CD4-positive, alpha-beta T cell treated with Interleukin-6 at 100 ng/mL for 8 hours (primary cell): ENCODE results near the gene PACS1.
A peak's percentile ranks its signal among the peaks of the same experiment; 100 is the strongest.
"Not testable (repeated sequence)": the region's sequence is repeated elsewhere in the genome, so short reads cannot be mapped to it uniquely, and the experiment has no call there.

Source experiments
- DNase-seq: peaks from one replicate; pipeline ENCODE4 v3.0.0-alpha.2; 2020; ENCODE audit warnings: mixed read lengths, low spot score

Gene PACS1

GRCh38 chr11:66275984-66276612 is 206.0 kb downstream of the PACS1 start:
- DNase-seq = no peak

DNA sequence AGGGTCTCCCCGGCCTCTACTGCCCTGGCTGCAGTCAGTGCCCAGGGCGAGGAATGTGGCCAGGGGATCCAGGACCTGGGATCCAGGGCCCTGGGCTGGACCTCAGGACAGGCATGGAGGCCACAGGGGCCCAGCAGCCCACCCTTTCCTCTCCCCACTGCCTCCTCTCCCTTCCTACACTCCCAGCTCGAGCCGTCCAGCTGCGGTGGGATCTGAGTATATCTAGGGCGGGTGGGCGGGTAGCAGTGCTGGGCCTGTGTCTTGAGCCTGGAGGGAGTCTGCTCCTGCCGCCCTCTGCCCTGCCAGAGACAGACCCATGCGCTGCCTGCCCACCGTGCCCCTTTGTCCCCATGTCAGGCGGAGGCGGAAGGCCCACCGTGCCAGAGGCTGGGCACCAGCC is 206.5 kb downstream of the PACS1 start:
- DNase-seq = not testable (repeated sequence)

- DNase-seq = not testable (repeated sequence)
Observed at GRCh38 chr11:66277064-66277463, 207.0 kb downstream of the PACS1 start.

- peak; percentile 40 for DNase-seq
Observed at GRCh38 chr11:66277471-66278362, 207.6 kb downstream of the PACS1 start, which contains the start of gene CNIH2. Gene CNIH2, plus strand, starts transcription at chr11:66278175. Its CDS starts 282 bp downstream, at chr11:66278457.

- no peak for DNase-seq
Observed at GRCh38 chr11:66278363-66279091, 208.5 kb downstream of the PACS1 start.

- DNase-seq = no peak
Observed at GRCh38 chr11:66279092-66279734, 209.1 kb downstream of the PACS1 start.

DNA sequence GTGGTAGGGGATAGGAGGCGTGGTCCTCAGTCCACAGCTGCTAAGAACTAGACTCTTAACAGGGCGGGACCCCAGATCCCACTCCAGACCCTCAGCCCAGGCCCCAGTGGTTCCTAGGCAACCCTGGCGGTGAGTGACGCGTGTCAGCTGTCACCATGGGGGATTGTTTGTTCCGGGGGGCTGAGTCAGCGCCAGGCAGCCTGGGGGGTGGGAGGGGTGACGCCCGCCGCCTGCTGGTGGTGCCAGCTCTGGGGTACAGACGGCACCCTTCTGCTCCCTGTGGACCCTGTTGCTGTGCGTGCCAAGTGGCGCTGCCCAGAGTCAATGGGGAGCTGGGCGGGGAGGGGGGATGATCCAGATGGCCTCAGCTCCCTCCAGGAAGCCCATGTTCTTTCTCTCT is 210.4 kb downstream of the PACS1 start:
- DNase-seq = no peak

DNA sequence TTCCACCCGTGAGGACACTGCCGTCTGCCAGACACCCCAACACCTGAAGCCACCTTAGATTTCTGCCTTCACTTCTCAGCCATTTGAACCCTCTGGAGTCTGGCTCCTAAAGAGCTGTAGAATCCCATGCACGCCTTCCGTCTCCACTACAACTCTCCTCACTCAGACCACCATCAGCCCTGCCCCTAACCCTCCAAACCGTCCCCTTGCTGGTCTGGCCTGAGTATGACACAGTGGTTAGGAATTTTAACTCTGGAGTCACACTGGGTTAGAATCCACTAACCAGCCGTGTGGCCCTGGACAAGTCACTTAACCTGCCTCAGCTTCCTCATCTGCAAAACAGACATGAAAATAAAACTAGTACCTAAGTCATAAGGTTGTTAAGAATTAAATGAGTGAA is 210.9 kb downstream of the PACS1 start:
- DNase-seq = no peak

DNA sequence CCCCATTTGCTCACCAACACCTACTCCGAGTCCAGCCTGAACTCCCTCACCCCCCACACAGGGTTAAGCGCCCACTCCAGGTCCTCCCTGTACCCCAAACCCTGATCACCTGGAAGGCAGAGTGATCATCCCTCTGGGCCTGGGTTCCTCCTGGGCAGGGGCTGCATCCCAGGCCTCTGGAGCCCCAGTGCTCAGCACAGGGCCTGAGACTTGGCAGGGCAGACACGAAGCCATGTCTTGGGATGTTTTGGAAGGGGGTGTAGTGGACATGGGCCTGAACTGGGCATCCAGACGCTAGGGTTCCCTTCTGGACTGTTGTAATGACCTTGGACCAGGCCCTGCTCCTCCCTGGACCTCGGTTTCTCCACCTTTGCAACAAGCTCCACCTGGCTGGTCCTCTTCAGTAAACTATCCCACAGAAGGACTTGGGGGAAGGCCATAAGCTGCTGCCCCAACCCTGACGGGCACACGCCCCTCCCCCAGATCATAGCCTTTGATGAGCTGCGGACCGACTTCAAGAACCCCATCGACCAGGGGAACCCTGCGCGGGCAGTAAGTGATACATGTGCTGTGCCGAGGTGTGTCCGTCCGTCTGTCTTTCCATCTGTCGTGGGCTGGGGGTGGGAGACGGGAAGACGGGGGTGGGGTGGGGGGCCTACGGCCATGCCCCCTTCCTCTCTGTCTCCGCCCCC is 211.8 kb downstream of the PACS1 start:
- DNase-seq = no peak

DNA sequence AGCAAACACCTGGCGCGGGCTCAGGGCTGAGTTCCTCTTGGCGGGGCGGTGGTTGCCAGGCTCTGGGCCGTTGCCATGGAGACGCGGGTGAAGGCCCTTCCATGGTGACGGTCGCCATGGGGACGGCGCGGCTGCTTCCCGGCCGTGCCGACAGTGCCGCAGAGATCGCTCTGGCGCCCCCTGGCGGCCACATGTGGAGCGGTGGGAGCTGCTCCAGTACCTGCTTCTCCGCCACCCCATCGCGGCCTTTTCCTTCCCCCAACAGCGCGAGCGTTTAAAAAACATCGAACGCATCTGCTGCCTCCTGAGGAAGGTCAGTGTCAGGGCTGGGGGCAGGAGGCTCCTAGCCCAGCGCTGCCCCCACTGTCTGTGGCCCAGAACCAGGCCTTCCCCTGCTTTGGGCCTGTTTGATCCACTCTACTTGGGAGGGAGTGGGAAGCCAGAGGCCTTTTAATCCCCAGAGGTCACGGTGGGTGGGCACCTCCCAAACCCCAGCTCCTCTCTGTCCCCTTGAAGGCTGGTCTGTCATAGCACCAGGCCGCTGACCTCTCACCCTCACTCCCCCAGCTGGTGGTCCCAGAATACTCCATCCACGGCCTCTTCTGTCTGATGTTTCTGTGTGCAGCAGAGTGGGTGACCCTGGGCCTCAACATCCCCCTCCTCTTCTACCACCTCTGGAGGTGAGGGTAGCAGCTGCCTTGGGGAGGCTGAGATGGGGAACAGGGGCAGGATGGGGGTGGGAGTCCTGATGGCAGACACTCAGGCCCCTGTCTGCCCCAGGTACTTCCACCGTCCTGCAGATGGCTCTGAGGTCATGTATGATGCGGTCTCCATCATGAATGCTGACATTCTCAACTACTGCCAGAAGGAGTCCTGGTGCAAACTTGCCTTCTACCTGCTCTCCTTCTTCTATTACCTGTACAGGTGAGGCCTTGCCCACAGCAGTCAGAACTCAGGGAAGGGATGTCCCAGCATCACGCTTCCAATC is 212.7 kb downstream of the PACS1 start:
- DNase-seq = peak; percentile 99

GRCh38 chr11:66283461-66284105 is 213.5 kb downstream of the PACS1 start:
- no peak for DNase-seq

- DNase-seq = no peak
Observed at GRCh38 chr11:66284526-66285078, 214.5 kb downstream of the PACS1 start.

- no peak for DNase-seq
Observed at GRCh38 chr11:66285250-66285947, 215.3 kb downstream of the PACS1 start.

DNA sequence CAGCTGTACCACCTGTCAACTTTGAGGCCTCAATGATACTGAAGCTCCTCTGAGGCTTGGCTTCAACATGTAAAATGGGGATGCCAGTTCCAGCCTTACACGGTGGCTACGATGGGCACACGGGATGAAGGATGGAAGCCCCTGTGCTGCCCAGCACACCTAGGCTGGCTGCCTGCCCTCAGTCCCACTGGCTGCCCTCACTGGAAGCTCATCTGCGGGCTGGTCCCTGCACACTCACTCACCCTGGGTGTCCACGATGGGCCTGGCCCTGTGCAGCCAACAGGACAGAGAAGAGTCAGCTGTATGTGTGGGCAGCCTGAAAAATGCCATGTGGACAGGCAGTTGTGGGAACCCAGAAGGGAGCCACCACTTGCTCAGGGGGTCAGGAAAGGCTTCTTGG is 216.6 kb downstream of the PACS1 start:
- DNase-seq = no peak

DNA sequence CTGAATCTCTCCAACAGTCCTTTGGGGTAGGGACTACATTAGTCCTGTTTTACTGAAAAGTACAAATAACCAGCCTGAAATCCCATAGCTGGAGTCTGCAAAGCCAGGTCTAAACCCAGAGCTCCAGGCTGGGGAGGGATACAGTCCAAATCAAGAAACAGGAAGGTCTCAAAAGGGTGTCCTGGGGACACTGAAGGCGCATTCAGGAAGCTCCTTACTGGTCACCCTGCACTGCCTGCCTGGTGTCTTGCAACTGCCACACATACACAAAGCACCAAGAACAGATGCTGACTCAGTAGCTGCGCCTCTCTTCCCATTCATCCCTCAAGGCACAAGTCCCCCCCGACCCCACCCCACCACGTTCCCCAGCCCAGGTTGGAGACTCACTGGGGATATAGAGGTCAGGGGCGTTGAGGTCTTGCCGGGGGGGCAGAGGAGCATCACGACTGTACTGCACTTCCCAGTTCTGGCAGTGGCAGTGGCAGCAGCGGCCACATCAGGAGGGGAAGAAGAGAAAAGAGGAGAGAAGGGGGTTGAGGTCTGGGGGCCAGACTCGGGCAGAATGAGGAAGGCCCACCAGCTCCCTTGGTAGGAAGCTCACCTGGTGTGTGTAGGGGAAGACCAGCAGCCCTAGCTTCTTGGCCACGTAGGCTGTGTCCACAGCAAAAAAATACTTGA is 217.3 kb downstream of the PACS1 start:
- no peak for DNase-seq

DNA sequence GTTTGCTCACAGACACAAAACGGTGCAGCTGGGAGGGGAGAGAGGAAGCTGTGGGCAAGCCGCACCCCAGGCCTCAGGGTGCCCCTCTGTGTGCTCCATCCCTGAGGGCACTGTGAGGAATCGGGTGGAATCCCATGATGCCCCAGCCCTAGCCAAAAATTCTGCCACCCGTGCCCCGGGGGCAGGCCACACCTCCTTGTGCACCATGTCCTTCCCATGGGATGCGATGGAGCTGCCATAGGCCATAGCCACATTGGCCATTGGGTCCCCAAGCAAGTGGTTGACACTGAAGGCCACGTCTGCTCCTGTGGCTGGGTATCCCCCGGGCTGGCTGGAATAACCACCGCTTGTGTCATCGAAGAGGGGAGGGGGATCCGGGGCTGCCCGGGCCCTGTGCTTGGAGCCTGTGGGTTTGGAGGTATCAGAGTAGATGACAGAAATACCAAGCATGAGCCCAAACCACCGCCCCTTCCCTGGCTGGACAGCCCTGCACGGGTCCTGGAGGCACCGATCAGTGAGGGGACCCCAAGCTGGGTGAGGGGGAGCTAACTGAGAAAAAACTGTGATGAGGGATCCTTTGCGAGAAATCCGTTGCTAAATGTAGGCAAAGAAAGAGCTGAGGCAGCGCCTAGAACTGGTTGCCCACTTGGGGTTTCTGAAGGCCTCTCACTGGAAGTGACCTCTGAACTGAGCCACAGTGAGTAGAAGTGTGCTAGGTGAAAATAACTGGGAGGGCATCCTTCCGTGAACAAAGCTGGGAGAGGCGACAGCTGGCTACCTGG is 218.0 kb downstream of the PACS1 start:
- DNase-seq = no peak
